GM19438 (cell line): Measurements from ENCODE around the gene GABRB1.

ENCODE experiments used
- ATAC-seq: cut with Tn5 transposase; IDR thresholded peaks from one replicate; pipeline ENCODE4 v1.9.1; 2021; ENCODE audit warnings: low read depth; ENCODE audit not compliant: unreplicated experiment

GABRB1 gene

DNA sequence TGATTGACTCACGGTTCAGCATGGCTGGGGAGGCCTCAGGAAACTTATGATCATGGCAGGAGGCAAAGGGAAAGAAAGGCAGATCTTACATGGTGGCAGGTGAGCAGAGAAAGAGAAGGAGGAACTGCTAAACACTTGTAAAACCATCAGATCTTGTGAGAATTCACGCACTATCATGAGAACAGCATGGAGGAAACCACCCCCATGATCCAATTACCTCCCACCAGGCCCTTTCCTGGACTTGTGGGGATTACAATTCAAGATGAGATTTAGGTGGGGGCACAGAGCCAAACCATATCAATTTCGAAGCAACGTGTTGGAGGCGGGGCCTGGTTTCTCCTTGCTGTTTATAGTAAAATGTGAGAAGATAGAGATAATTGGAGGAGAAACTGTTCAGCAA, 167.4 kb downstream of the GABRB1 start:
- ATAC-seq: no peak

- no peak for ATAC-seq
Observed at GRCh38 chr4:47203593-47203992, 172.2 kb downstream of the GABRB1 start.

DNA sequence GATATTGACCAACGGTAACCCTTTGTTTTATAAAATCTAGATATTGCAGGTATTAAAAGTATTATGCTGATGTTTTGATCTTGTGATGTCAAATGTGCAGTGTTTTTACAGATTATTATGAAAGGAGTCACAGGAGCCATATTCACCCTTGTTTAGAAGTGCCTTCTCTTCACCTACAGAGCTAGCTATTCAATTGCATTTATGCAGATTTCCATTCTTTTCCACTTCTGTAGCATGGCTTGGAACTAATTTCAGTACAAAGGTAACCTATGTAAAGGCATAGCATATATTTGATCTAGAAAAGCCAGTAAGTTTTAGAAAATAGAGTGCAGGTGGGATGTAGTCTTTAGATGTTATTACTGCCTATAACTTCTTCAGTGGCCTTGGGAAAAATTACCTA, 176.2 kb downstream of the GABRB1 start:
- ATAC-seq: no peak

DNA sequence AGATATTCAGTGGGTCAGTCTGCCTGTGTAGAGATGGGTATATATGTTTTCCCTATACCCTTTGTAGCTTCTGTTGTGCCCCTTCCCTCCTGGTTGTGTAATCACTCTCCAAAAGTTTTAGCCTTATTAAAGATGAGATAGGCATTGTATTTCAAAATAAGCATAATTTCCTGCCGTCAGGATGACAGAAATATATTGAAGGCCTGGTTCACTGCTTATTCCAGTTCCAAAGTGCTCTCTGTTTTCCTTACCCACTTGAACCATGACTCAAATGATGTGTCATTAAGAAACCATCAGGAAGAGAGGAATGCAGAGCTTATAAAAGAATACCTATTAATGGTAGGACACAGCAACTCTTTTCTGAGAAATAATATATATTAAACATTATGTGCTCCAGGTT, 178.5 kb downstream of the GABRB1 start:
- no peak for ATAC-seq

DNA sequence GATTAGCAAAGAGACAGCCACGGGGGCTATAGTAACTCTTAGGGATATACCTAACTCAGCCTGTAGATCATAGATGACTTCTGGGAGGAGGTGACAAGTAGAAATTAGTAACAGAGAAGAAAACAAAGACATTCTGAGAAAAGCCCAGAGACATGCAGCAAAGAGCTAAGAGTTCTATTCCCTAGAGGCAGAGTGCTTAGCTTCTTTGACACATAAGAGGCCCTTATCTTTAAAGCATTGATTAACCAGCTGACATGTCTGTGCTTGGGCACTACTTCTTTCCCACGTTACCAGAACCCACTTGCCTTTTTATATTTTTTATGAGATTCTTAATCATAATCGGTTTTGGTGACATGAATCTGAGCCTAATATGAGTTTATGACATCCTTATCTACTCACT, 179.5 kb downstream of the GABRB1 start:
- ATAC-seq: no peak

DNA sequence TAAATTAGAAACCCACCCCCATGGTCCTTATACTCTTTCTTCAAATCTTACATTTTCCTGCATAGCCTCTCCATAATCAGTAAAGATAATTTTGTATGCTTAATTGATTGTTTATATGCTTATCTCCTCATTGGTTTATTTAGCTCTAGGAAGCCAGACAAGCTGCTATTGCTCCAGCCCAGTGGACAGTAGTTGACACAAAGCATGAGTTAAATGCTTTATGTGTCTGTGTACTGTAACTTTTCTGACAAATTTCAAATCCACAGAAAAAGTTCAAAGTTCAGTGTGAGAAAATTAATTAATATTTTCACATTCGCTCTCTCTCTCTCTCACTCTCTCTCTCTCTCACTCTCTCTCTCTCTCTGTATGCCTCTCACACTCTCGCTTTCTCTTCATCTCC, 181.7 kb downstream of the GABRB1 start:
- ATAC-seq: no peak

- no peak for ATAC-seq
Observed at GRCh38 chr4:47213539-47213938, 182.2 kb downstream of the GABRB1 start.

GRCh38 chr4:47213971-47214370, 182.6 kb downstream of the GABRB1 start:
- no peak for ATAC-seq

GRCh38 chr4:47215759-47216158, 184.4 kb downstream of the GABRB1 start:
- no peak for ATAC-seq

DNA sequence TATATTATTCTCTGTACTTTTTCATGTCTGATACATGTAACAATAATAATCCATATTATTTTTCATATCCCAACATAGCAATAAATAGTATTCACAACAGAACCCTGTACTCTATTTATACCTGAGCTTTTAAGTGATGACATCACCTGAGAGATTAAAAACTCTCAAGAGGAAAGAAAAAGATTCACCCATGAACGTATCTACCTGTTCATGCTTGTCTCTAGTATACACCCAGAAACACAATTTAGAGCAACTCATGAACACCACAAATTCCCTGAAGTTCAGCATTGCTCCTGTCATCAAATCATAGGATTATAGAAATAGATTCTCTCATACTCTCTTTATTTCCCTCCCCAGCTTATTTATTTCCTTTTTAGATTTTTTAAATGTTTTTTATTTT, 185.9 kb downstream of the GABRB1 start:
- ATAC-seq: no peak

GRCh38 chr4:47217884-47218283, 186.5 kb downstream of the GABRB1 start:
- ATAC-seq: no peak

GRCh38 chr4:47218631-47219030, 187.3 kb downstream of the GABRB1 start:
- no peak for ATAC-seq

DNA sequence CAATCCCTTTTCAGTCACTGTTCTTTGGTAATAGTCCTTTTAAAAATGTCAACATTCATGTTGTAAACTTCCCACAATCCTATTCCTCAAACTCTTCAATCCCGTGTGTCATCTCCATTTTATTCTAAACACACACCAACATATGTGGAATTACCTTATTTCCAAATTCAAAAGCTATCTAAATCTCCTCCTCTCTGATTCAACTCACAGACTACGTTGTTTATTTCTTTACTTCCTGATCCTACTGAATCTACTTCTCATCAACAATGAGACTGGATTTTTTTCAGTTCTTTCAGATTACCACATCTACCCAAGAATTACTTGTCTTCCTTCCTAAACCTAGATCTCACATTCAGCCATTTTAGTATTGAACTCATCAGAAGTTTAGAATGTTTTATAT, 188.2 kb downstream of the GABRB1 start:
- ATAC-seq: no peak

- no peak for ATAC-seq
Observed at GRCh38 chr4:47221721-47222120, 190.4 kb downstream of the GABRB1 start.

DNA sequence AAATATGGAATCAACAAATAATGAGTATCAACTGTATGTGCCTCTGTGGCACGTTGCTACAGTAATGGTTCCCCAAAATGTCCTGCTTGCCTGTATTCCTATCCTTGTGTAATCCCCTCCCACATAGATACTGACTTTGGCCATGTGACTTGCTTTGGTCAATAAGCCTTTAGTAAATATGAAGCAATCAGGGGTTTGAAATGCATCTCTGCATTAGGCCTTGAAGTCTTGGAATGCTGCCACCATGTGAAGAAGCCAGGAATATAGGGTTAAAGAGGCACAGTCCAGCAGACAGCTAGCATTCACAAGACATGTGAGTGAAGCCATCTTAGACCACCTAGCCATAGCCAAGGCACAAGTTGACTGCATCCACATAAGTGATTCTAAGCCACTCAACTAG, 190.9 kb downstream of the GABRB1 start:
- ATAC-seq: no peak

DNA sequence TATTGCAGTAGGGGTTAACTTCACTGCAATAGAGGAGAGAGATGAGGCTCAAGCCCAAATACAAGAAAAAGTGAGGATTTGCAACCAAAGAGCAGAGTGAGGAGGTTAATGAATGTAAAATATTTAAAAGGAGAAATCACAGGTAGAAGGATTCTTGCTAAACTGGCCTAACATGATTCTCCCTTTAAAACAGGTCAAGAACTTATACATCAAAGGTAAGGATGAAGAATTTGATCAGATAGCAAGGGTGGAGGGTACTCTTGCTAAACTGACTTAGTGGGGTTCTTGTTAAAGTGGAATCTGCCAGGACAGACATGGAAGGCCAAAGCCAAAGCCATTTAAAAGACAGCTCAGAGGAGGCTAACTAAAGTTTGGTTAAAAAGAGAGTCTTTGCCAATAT, 193.0 kb downstream of the GABRB1 start:
- no peak for ATAC-seq

GRCh38 chr4:47235721-47236120, 204.4 kb downstream of the GABRB1 start:
- ATAC-seq: no peak

DNA sequence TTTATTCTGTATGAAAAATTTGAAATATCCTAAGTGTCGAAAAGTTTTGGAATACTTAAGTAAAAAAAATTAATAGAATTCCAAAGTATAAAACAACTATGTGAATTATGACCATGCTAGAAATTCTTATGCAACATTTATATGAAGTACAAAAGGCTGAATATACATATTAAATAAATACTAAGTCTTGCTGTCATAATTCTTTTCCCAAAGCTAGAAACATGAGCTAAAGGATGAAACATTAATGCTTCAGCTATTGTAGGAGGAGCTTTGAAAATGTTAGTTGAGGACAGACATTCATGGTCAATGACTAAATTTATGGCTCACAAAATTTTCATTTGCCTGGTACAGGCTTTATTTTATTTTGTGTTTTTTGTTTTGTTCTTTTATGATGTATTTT, 207.3 kb downstream of the GABRB1 start:
- no peak for ATAC-seq

- ATAC-seq: no peak
Observed at GRCh38 chr4:47239649-47240048, 208.3 kb downstream of the GABRB1 start.

DNA sequence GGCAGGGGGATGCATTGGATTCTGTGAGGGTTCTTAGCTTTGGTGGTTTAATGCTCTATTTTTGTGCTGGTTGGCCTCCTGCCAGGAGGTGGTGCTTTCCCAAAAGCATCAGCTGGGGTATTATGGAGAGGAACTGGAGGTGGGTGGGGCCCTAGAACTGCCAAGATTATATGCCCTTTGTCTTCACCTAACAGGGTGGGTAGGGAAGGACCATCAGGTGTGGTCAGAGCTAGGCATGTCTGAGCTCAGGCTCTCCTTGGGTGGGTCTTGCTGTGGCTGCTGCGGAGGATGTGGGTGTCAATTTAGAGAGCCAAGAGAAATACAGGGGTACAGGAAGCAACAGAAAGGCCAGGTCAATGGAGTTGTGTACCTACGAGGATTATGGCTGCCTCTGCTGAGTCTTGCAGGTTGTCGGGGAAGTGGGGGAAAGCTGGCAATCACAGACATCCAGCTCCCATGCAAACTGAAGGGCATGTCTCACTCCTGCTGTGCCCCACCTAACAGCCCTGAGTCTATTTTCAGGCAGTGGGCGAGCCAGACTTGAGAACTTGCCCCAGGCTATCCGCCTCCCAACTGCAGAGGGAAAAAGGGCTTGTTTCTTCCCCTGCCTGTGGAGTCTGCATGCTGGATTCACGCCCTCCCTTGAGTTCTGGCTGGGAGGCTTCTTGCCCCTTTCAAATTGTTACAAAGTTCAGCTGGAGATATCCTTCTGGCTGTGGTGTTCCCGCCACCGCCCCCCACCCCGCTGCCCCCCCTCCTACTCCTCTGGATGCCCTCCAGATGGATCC, 220.2 kb downstream of the GABRB1 start:
- ATAC-seq: no peak

- ATAC-seq: no peak
Observed at GRCh38 chr4:47263721-47264120, 232.4 kb downstream of the GABRB1 start.

GRCh38 chr4:47270201-47270888, 239.0 kb downstream of the GABRB1 start:
- ATAC-seq: no peak
